ENCODE data around the gene LMBR1L. TPM values are rescaled to one million over a fixed set of nuclear protein-coding genes. Genes with fewer than 3 reads are reported as not detected.

Gene LMBR1L
- total and polyA plus RNA-seq, 10 of the 15 experiments (the other 5 are each of a cell fraction or from before 2014, with no cell fraction given) = 2.1 to 42.6 (median 20.0) TPM

DNA sequence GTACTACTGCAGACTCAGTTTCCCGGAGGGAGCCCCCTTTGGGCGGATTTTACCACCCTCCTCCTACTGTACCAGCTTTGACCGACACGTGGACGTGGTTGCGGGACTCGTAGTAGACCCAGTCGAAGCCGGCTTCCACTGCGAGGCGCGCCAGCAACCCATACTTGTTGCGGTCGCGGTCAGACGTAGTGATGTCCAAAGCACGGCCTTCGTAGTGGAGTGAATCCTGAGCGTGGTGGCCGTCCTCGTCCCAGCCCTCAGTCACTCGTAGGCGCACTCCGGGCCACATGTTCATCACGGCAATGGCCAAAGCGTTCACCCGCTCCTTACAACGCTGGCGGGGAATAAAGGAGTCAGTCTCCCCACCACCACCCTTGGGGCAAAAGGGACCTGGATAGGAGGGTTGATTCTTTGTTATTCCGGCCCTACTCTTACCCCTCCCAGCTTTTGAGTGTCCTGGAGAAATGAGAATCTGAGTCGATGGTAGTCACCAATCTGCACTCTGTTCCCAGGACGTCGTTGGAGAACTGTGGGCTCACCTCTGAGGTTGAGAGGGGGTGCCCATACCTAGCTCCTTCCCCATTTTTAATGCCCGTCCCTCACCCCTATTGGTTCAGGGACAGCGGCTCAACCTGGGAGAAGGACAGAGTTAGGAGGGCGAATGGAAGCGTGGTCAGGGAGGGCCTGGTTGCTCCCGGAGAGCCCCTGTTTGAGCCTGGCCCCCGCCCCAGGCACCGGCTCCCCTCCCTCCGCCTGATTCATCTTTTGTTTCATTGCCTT lies 19.4 kb downstream of the LMBR1L start:
- CTCF ChIA-PET = interaction anchor here (0.9 to 12.2 kb wide), 17 partner anchors 9 to 166 kb away, joined by 3 to 244 read pairs (median 7); partner anchors contain the start of genes DDN, FKBP11, LMBR1L and RHEBL1
- Histone ChIP-seq H3K27ac (ENCODE audit: control insufficient read depth, insufficient read depth) (no peak overlapping the region), H3K9ac (ENCODE audit: control insufficient read depth, insufficient read depth, low read length) (no peak overlapping the region), H3K4me1 (ENCODE audit: control insufficient read depth, insufficient read depth, low read length) (peaks cover 3% of the 10 kb centered on the region; the same call in 1 of the 2 replicates), H3K36me3 (ENCODE audit: control insufficient read depth in 2 of 2, insufficient read depth in 2 of 2, low read length in 1 of 2) (no peaks in the 10 kb centered on the region), H3K27me3 (replicated peaks in 1 of 2; ENCODE audit: control insufficient read depth in 2 of 2, insufficient read depth in 2 of 2, low read length in 1 of 2) (peaks cover 32 to 45% of the 10 kb centered on the region in 2 experiments), H3K4me3 (no peak overlapping the region), H4K20me1 (ENCODE audit: control insufficient read depth, insufficient read depth) (no peaks in the 10 kb centered on the region), H2AFZ (ENCODE audit: control insufficient read depth, low read depth, low read length) (no peak overlapping the region), H3K9me3 (replicated peaks; ENCODE audit: control insufficient read depth, insufficient read depth, low read length) (no peaks in the 10 kb centered on the region), H3K79me2 (ENCODE audit: control insufficient read depth, insufficient read depth, low read length) (no peaks in the 10 kb centered on the region), H3K4me2 (ENCODE audit: control insufficient read depth, insufficient read depth) (no peak overlapping the region)
- TF ChIP-seq HDAC2 (IDR thresholded peaks at IDR 0.05) (no peak), SUZ12 (IDR thresholded peaks at IDR 0.05; ENCODE audit: unreplicated experiment) (peak; percentile 42)
- RAD21 ChIA-PET (ENCODE audit: unreplicated experiment) = interaction anchor here (1.3 to 5.9 kb wide), 5 partner anchors 9 to 144 kb away, joined by 3 to 66 read pairs (median 7); partner anchors contain the start of gene DDN
- in situ Hi-C loops (cut with MboI) = no loop called here
- ATAC-seq (no peak), DNase-seq (ENCODE audit: low read depth, low spot score) (no peak), FAIRE-seq (no peak)
- POLR2A ChIA-PET = interaction anchor here (1.0 to 1.3 kb wide), 2 partner anchors 21 to 97 kb away, joined by 3 read pairs; partner anchors contain the start of genes RHEBL1 and TUBA1A
- intact Hi-C loops (cut with micrococcal nuclease; ENCODE audit: unreplicated experiment) = loop anchor here (5.0 kb wide), 1 partner anchor 94 kb away; the partner anchor contains the start of gene DDN
- SMC1A ChIA-PET (ENCODE audit: uncharacterized antibody, unreplicated experiment) = interaction anchor here (1.0 to 6.8 kb wide), 4 partner anchors 18 to 94 kb away, joined by 3 to 64 read pairs (median 6); partner anchors contain the start of gene TUBA1B
- WGBS (ENCODE audit: insufficient coverage, insufficient replicate concordance, low lambda C conversion rate, missing lambda C conversion rate) = 59% methylated on average over 38 of the region's 41 CpGs
- no TSS peak for BruUV-seq (replicated peaks)

Measured in GM12878 (cell line).